GM12874 (cell line): ENCODE measurements around the gene RPL3.

ENCODE experiments used
- TF ChIP-seq, protein P1 (sequence below): IDR thresholded peaks from 2 replicates; pipeline ENCODE4 v1.5.1; 2011; ENCODE audit warnings: low read depth, mild to moderate bottlenecking, control low read depth, low read length, moderate library complexity; ENCODE audit not compliant: insufficient read depth

RPL3 gene

DNA sequence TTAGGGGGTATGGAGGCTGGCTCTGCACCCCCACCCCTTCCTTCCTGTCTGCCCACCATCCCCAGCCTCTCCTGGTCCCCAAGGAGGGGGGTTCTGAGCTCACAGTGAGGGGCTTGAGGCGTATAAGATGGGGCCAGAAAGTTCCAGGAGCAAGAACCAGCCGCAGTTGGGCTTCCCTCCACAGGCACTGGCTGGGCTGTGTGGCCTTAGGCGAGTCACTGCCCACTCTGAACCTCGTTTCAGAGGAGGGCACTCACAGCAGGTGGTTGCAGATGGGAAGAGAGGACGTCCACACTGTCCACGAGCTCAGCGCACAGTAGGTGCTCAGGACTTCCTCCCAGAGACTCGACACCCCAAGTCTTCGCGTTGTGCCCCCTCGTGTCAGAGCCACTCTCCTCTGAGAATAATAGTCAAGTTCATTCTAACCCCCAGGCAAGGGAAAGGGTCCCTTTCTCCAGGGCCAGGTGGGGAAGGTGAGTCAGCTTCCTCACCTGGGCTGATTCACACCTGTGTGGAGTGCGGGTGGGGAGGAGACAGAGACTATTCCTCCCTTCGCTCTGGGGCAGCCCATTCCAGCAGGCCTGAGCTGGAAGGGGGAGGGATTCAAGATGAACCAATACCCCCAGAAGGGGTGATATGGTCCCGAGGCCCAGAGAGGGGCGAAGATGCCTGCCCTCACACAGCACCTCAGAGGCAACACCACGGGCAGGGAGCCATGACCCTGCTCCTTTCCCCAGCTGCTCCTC lies 29.3 kb downstream of the RPL3 start:
- TF ChIP-seq, protein P1, sequence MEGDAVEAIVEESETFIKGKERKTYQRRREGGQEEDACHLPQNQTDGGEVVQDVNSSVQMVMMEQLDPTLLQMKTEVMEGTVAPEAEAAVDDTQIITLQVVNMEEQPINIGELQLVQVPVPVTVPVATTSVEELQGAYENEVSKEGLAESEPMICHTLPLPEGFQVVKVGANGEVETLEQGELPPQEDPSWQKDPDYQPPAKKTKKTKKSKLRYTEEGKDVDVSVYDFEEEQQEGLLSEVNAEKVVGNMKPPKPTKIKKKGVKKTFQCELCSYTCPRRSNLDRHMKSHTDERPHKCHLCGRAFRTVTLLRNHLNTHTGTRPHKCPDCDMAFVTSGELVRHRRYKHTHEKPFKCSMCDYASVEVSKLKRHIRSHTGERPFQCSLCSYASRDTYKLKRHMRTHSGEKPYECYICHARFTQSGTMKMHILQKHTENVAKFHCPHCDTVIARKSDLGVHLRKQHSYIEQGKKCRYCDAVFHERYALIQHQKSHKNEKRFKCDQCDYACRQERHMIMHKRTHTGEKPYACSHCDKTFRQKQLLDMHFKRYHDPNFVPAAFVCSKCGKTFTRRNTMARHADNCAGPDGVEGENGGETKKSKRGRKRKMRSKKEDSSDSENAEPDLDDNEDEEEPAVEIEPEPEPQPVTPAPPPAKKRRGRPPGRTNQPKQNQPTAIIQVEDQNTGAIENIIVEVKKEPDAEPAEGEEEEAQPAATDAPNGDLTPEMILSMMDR, result no peak

DNA sequence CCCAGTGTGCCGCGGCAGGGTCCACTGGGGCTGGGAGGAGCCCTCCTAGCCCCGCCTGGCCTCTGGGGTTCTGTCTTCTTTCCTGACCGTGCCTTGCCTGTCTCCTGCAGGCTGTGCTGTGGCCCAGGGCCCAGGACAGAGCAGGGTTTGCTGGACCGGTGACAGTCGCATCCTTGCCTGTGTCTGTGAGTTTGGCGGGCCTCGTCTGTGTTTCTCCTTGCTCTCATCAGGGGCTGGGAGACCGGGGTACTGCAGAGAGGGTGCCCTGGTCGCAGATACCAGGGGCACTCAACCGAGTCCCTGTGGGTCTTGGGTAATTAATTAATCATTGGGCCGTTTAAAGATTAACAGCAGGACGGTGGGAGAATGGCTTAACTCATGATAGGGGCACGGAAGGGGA lies 29.9 kb downstream of the RPL3 start:
- TF ChIP-seq, protein P1, result no peak

DNA sequence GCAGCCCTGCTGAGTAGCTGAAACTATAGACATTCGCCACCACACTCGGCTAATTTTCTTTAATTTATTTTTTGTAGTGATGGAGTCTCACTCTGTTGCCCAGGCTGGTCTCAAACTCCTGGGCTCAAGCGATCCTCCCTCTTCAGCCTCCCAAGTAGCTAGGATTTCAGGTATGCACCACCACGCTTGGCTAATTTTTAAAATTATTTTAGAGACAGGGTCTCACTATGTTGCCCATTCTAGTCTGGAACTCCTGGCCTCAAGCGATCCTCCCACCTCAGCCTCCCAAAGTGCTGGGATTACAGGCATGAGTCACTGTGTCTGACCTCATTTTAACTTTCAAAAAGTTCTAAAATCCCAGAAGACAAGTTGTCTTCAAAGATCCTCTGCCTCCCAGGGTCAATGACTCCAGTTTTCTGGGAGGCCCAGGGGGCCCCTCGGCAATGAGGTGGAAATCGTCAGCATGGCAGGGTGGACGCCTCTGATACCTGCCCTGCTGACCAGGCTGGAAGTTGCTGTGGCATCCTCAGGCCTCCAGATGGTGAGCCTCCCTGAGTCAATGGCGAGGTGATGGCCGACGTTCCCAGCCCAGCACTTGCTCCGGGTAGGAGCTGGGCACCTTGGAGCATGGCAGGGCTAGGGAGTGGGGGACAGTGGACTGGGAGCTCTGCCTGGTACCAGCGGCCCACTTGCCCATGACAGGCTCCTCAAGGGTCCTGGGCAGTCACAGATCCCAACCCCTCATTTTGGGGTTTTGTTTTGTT lies 31.1 kb downstream of the RPL3 start:
- TF ChIP-seq, protein P1, result no peak

DNA sequence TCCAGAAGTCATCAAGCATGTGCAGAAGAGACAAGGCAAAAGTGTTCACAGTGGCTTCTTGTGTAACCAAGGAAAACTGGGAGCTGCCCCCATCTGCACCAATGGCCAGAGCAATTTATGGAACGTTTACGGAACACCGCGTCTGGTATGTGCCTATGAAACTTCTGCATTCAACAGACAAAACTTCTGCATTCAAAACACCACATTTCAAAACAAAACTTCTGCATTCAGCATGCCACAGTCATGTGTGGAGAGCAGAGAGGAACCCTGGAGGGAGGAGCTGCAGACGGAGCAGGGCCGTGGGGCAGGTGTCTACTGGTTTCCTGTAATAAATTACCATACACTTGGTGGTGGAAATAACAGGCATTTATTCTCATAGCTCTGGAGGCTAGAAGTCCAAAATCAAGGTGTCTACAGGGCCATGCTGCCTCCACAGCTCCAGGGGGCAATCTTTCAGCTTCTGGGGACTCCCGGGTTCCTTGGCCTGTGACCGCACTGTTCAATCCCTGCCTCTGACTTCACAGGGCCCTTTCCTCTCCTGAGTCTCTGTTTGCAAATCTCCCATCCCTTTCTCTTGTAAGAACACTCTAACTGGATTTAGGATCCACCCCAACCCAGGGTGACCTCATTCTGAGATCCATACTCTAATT lies 32.2 kb downstream of the RPL3 start:
- TF ChIP-seq, protein P1, result no peak

DNA sequence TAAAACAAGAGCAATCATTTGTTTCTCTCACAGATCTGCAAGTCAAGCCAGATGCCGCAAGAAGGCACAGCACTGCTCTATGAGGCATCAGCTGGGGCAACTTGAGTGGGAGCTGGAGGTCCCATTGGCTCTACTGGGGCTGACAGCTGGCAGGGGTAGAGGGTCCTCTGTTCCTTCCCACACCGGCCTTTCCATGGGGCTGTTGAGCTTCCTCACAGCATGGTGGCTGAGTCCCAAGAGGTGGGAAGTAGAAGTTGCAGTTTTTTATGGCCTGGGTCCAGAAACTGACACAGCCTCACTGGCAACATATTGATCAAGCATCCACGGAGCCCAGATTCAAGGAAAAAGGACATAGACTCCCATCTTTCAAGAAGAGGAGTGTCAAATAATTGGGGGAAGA lies 34.4 kb downstream of the RPL3 start:
- TF ChIP-seq, protein P1, result no peak

DNA sequence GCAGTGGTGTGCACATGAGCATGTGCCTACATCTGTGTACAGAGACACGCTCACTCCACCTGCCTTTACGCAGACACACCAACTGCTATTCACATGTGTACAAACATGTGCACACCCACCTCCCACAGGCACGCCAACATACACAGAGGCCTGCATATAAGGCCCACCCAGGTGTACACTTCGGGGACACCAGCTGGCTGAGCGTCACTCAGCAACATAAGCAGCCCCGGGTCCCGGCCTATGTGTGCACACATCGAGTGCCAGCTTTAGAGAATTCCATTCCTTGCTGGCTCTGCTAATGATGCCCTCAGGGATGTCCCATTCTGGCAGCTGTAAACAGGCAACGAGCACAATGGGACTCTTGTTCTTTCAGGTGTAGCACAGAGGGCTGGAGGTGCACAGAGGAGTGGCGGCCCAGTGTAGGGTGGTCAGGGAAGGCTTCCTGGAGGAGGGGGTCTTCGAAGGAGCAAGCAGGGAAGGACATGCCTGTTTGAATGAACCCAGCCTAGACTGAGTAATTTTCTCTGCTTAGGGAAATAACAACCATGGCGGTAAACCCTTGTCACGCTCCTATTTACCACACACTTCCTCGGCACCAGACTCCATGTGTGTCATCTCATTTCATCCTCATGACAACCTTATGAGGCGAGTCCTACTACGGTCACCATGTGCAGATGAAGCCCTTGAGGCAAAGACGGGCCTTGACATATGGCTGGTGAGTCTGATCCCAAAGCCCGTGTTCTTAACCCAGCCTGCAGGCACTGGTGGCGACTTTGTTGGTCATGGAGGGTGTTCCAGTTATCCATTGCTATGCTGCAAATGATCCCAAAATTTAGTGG lies 35.1 kb downstream of the RPL3 start:
- TF ChIP-seq, protein P1, result no peak
